AG04450 (cell line): Measurements from ENCODE around the gene JAM3. TPM values are rescaled to one million over a fixed set of nuclear protein-coding genes. Genes with fewer than 3 reads are reported as not detected.

Source experiments
- CTCF ChIA-PET: fragments of 300-600, 350-600 bp; formaldehyde crosslinking; extraction: SDS; loops from one replicate; lab custom pipeline; 2022; ENCODE audit warnings: antibody characterized with exemption, inconsistent platforms; lab: Charles Lee
- POLR2A ChIA-PET: fragments of 350-600 bp; formaldehyde crosslinking; extraction: SDS; loops from one replicate; lab custom pipeline; 2021; ENCODE audit warnings: antibody characterized with exemption, inconsistent platforms; lab: Yijun Ruan, JAX
- DNase-seq: peaks from one replicate; pipeline ENCODE4 v3.0.0-alpha.2; 2011; ENCODE audit warnings: low read depth, low spot score
- H3K27ac ChIP-seq: one replicate; pipeline ENCODE4 v1.5.1; 2012; ENCODE audit warnings: low read depth, low read length, control low read depth
- H3K27me3 ChIP-seq: one replicate; pipeline ENCODE4 v1.6.0; 2012; ENCODE audit warnings: low read length; ENCODE audit not compliant: control insufficient read depth, insufficient read depth
- H3K4me3 ChIP-seq: 2 replicates; pipeline ENCODE4 v1.5.1; 2011; ENCODE audit warnings: mild to moderate bottlenecking, low read depth, low read length, control low read depth
- H3K9me3 ChIP-seq: 2 replicates; pipeline ENCODE4 v1.5.1; 2012; ENCODE audit warnings: low read length; ENCODE audit not compliant: control insufficient read depth, insufficient read depth
- polyA plus RNA-seq: library from polyadenylated mRNA; depleted of rRNA; stranded (reverse); fragments of >200 nt; gene quantifications from 2 replicates; pipeline ENCODE4 v1.2.3, GENCODE V29; 2011
- TF ChIP-seq, protein P1 (sequence below): IDR thresholded peaks from 2 replicates; pipeline ENCODE4 v1.5.1; 2011; ENCODE audit warnings: low read depth, low read length, control low read depth, inconsistent platforms

JAM3 gene
- polyA plus RNA-seq, 1 experiment: 79.6 TPM

DNA sequence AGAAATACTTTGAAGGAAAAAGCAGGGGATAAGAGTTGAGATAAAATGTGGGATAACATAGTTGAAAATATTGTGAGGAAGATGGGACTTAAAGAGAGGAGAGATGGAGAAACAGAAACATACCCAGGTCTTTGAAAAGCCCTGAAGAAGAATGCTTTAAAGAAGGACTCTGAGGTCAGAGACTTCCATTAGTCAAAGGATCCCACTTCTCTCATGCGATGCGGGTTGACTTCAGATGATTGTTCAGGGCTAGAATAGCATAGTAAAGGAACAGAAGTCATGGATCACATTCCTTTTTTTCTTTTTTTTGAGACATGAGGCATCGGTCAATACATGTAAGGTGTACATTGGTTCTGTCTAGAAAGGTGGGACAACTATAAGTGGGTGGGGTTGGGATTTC is 3.5 kb upstream of the JAM3 start:
- ChIA-PET POLR2A (no interaction called here), CTCF (no interaction called here)
- TF ChIP-seq, protein P1, sequence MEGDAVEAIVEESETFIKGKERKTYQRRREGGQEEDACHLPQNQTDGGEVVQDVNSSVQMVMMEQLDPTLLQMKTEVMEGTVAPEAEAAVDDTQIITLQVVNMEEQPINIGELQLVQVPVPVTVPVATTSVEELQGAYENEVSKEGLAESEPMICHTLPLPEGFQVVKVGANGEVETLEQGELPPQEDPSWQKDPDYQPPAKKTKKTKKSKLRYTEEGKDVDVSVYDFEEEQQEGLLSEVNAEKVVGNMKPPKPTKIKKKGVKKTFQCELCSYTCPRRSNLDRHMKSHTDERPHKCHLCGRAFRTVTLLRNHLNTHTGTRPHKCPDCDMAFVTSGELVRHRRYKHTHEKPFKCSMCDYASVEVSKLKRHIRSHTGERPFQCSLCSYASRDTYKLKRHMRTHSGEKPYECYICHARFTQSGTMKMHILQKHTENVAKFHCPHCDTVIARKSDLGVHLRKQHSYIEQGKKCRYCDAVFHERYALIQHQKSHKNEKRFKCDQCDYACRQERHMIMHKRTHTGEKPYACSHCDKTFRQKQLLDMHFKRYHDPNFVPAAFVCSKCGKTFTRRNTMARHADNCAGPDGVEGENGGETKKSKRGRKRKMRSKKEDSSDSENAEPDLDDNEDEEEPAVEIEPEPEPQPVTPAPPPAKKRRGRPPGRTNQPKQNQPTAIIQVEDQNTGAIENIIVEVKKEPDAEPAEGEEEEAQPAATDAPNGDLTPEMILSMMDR: no peak
- no peak for DNase-seq
- Histone ChIP-seq H3K27ac (no peak overlapping the region), H3K4me3 (no peak overlapping the region), H3K27me3 (peaks cover 22% of the 10 kb centered on the region), H3K9me3 (no peaks in the 10 kb centered on the region)

DNA sequence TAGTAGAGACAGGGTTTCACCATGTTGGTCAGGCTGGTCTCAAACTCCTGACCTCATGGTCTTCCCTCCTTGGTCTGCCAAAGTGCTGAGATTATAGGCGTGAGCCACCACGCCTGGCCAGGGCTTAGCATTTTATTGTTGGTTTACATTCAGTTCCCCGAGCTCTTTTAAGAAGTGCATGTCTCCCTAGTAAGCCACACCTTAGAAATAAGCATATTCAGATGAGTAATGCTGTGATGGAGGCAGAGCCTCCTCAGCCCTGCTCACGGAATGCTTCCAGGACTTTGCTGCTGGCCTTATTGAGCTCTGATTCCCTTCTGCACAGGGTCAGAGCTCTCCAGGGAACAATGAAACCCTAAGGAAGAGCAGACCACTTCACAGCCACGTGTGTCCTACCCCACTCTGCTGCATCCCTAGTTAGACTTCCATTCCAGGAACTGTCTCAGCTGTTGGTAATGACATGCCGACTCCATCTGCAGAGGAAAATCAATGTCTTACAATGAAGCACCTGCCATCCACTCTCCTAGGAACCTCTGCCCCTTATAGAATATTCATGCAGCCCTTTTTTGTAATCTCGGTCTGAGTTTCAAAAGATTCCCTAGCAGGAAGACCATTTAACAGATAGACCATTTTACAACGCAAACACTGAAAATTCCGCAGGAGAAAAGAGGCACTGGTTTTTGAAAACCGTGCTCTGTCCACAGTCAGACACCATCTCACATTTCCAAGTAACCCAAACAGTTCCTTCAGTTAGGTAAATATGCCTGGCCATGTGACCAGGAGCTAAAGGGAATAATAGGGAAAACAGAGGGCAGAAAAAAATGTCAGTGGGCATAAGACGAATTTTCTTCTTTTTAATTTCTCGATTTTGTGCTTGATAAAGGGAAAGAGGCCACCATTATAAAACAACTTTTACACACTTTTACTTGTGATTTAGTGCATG is 1.7 kb upstream of the JAM3 start:
- no peak for DNase-seq
- peaks cover 14% of the 10 kb centered on the region for H3K27me3 ChIP-seq
- POLR2A ChIA-PET: no interaction called here
- no peak overlapping the region for H3K27ac ChIP-seq
- H3K9me3 ChIP-seq: no peaks in the 10 kb centered on the region
- TF ChIP-seq, protein P1: no peak
- CTCF ChIA-PET: interaction anchor here (5.0 to 7.1 kb wide), 2 partner anchors 16 to 73 kb away, joined by 25 to 61 read pairs; no protein-coding TSS in a partner anchor
- H3K4me3 ChIP-seq: no peak overlapping the region

DNA sequence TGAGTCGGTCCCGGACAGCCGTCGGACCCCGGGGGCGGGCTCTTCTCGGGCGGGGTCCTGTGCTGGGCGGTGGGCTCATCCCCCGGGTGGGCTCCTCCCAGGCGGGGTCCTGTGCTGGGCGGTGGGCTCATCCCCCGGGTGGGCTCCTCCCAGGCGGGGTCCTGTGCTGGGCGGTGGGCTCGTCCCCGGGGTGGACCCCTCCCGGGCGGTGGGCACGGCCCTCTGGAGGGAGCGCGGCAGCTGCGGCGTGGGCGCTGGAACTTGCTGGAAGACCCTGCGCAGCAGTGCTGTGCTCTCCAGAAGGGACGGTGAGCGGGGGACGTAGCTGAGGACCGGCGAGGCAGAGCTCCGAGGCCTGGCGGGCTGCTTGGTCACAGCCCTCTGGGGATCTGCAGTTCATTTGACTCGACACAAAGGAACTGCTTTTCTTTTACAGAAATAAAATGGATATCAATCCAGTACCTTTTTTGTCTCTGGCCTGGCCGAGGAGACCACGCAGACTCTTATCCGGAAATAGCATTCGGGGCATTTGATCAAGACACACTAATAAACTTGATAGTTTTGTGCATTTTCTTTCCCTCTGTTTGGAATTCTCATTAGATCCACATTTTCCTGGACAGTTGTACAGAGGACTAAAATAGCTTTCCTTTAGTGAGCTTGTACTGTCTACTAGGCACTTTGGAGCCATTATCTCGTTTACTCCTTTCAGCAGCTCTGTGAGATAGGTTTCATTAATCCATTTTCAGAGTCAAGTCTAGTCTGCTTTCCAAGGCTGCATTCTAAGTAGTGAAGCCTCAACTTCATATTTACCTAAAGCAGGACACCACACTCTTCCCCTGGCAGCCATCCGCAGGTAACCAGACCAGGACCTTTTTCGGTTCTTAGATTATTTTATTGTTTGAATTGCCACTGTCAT is 812 bp downstream of the JAM3 start:
- TF ChIP-seq, protein P1: no peak
- POLR2A ChIA-PET: interaction anchor here (0.7 to 1.8 kb wide), 4 partner anchors 10 to 57 kb away, joined by 3 to 26 read pairs (median 6); no protein-coding TSS in a partner anchor
- no peak for DNase-seq
- H3K4me3 ChIP-seq: peak overlapping the region; percentile 86
- peaks cover 8% of the 10 kb centered on the region for H3K27me3 ChIP-seq
- CTCF ChIA-PET: interaction anchor here (1.1 to 7.1 kb wide), 4 partner anchors 8 to 142 kb away, joined by 3 to 61 read pairs (median 17); no protein-coding TSS in a partner anchor
- no peaks in the 10 kb centered on the region for H3K9me3 ChIP-seq
- peak overlapping the region; percentile 31 for H3K27ac ChIP-seq

DNA sequence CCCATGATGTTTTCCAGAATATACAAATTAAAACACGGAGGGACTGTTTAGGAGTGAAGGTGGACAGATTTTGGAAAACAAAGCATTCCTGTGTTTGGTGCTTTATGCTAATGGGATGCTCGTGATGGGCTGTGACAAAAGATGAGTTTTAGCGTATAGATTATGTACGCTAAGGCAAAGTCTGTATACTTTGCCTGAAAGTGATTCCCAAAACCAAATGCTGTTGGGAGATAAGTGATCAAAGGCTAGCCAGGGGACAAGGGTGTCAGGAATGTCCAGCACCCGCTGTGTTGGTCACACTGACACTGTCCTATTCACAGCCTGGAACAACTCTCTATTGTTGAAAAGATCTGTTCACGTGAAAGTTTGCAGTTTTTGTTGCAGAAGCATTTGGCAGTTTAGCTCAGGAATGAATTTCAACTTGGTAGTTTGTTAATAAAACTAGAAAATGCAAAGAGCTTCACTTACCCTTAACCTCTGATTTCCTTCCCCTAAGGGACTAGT is 1.5 kb downstream of the JAM3 start:
- POLR2A ChIA-PET: interaction anchor here (1.4 kb wide), 1 partner anchor 56 kb away, joined by 7 read pairs; no protein-coding TSS in a partner anchor
- no peak for DNase-seq
- TF ChIP-seq, protein P1: no peak
- no peaks in the 10 kb centered on the region for H3K9me3 ChIP-seq
- peaks cover 6% of the 10 kb centered on the region for H3K27me3 ChIP-seq
- H3K4me3 ChIP-seq: peak overlapping the region; percentile 86; the same call in 1 of the 2 replicates
- no peak overlapping the region for H3K27ac ChIP-seq
- CTCF ChIA-PET: interaction anchor here (2.4 to 7.1 kb wide), 3 partner anchors 9 to 69 kb away, joined by 9 to 61 read pairs (median 25); no protein-coding TSS in a partner anchor
